Glutamatergic neuron (in vitro differentiated cells): ENCODE results near the gene KRTAP10-1. TPM values are rescaled to one million over a fixed set of nuclear protein-coding genes. Genes with fewer than 3 reads are reported as not detected.

Experiments used
- DNase-seq: peaks from one replicate; pipeline ENCODE4 v3.0.0; 2022
- H3K27ac Mint-ChIP-seq: one replicate; pipeline ENCODE4 v1.8.0; 2020; ENCODE audit warnings: mild to moderate bottlenecking, mixed read lengths, inconsistent platforms; ENCODE audit not compliant: unreplicated experiment
- H3K27me3 Mint-ChIP-seq: one replicate; pipeline ENCODE4 v1.8.0; 2020; ENCODE audit warnings: mild to moderate bottlenecking, moderate library complexity, mixed read lengths, inconsistent platforms; ENCODE audit not compliant: unreplicated experiment
- H3K36me3 Mint-ChIP-seq: one replicate; pipeline ENCODE4 v1.8.0; 2020; ENCODE audit warnings: mild to moderate bottlenecking, mixed read lengths, inconsistent platforms; ENCODE audit not compliant: unreplicated experiment
- H3K4me1 Mint-ChIP-seq: one replicate; pipeline ENCODE4 v1.8.0; 2020; ENCODE audit warnings: mild to moderate bottlenecking, low read depth, mixed read lengths, inconsistent platforms; ENCODE audit not compliant: unreplicated experiment
- H3K4me3 Mint-ChIP-seq: one replicate; pipeline ENCODE4 v1.8.0; 2020; ENCODE audit warnings: mild to moderate bottlenecking, mixed read lengths, inconsistent platforms; ENCODE audit not compliant: unreplicated experiment
- H3K9me3 Mint-ChIP-seq: one replicate; pipeline ENCODE4 v1.8.0; 2020; ENCODE audit warnings: mild to moderate bottlenecking, moderate library complexity, mixed read lengths, inconsistent platforms; ENCODE audit not compliant: unreplicated experiment
- total RNA-seq: library from RNA; stranded (reverse); fragmentation: NEBNext Ultra II Directional; extraction: Animal tissue kit (Norgen Biotek cat#: 25700); gene quantifications from one replicate; pipeline ENCODE4 v1.2.1, GENCODE V29; 2021; ENCODE audit not compliant: unreplicated experiment
- TF ChIP-seq, protein P1 (sequence below): fragments of 200-600 bp; sonication (generic); IDR thresholded peaks from one replicate; pipeline ENCODE4 v1.5.0; 2021; ENCODE audit not compliant: partially characterized antibody, unreplicated experiment

The KRTAP10-1 gene
- total RNA-seq, 1 donor from 2014 or later = not detected

DNA sequence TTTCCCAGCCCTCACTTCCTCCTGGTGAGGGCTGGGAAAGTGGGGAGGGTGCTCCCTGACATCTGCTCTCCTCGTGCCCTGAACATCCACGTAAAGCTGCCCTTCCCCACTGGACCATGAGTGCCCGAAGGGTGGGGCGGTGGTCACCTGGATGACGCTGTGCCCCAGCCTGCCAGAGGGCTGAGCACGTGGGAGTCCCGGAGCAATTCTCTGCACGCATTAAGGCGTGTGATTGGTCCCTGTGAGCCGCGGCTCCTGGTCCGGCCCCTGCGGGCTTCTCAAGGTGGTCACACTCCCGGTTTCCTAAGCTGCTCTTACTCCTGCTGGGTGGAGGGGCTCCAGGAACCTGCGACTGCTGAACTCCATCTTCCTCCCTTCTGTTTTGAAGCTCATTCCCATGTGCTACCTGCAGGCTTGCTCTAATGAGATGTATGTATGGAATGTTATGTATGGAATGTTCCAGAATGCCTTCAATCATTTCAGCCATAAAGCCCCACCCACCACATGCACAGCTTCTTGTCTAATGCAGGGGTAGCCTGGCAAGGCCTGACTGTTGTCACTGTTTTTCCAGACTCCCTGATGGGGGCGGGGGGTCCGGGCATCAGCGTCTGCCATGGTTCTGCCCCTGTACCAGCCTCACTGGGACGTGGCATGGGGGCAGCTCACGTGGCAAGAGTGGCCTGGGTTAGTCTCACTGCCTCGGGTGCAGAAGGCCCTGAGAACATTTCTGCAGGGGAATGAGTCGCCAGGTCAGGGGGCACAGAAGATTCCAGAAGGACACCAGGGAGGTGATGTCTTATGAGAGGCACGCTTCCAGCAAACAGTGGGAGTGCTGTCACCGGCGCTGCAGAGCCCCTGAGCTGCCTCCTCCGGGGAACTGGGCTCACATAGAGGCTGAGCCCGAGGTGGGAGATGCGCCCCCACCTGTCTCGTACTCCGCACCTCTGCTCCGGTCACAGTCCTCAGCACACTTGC, 19.4 kb downstream of the KRTAP10-1 start:
- Mint-ChIP-seq H3K9me3 (peaks cover 12% of the 10 kb centered on the region), H3K4me3 (no peak overlapping the region), H3K27me3 (peaks cover 4% of the 10 kb centered on the region), H3K4me1 (no peaks in the 10 kb centered on the region), H3K36me3 (peaks cover 4% of the 10 kb centered on the region), H3K27ac (no peak overlapping the region)
- peak; percentile 11 for DNase-seq
- TF ChIP-seq, protein P1, sequence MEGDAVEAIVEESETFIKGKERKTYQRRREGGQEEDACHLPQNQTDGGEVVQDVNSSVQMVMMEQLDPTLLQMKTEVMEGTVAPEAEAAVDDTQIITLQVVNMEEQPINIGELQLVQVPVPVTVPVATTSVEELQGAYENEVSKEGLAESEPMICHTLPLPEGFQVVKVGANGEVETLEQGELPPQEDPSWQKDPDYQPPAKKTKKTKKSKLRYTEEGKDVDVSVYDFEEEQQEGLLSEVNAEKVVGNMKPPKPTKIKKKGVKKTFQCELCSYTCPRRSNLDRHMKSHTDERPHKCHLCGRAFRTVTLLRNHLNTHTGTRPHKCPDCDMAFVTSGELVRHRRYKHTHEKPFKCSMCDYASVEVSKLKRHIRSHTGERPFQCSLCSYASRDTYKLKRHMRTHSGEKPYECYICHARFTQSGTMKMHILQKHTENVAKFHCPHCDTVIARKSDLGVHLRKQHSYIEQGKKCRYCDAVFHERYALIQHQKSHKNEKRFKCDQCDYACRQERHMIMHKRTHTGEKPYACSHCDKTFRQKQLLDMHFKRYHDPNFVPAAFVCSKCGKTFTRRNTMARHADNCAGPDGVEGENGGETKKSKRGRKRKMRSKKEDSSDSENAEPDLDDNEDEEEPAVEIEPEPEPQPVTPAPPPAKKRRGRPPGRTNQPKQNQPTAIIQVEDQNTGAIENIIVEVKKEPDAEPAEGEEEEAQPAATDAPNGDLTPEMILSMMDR = no peak

DNA sequence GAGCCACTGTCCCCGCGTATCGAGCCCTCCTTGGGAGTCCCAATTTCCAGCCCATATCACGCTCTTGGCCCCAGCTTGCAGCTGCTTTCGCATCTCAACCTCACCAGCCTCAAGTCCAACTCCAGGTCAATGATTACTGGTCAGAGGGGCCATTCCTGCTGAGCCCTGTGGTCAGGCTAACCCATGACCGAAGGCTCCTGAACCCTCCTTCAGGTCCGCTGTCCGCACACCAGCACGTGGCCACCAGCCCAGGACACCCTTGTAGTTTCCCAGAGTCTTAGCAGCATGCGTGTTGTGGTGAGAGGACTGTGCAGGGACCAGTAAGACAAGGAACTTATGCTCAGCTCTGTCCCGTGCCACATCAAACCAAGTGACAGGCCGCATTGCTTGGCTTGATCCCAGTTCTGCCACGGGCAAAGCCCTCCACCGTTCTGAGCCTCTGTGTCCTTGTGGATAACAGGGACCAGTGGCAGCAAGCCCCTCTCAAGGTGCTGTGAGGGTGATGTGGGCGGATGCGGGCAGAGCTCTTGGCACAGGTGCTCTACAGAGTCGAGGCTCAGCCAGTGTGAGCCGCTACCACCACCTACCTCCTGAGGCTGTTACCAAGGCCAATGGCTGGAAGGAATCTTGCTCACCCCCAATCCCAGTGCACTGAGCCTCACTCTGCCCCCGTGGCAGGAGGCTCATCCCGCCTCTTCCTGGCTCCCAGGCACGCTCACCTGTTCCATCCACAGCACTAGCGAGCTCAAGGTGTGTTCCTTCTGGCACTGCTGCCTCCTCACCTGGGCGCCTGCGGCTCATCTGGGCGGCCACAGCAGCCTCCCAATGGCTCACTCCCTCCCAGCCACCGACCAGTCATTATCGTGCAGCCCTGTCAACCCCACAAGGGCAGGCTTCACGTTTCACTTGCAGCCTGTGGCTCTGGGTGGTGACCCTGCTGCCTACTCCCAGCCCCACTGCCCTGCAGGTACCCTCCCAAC, 20.4 kb downstream of the KRTAP10-1 start:
- Mint-ChIP-seq H3K27ac (no peak overlapping the region), H3K4me3 (no peak overlapping the region)
- TF ChIP-seq, protein P1 = no peak

DNA sequence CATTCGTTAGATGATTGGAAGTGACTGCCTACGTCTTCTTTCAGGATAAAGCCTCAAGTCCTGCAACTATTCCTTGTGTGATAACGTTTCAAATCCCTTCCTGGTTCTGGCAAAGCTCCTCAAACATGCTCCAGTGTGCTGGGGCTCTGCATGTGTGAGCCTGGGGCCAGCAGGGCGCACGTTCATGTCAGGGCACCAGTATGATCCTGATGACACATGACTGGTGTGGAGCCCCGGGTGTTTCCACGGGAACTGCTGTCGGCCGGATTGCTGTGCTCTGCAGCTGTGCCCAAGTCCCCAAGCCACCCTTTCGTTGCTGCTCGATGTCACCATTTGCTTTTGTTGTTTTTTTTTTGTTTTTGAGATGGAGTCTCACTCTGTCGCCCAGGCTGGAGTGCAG, 21.3 kb downstream of the KRTAP10-1 start:
- peak; percentile 4 for DNase-seq
- H3K9me3 Mint-ChIP-seq = peaks cover 15% of the 10 kb centered on the region
- peaks cover 4% of the 10 kb centered on the region for H3K36me3 Mint-ChIP-seq
- peaks cover 4% of the 10 kb centered on the region for H3K27me3 Mint-ChIP-seq
- no peaks in the 10 kb centered on the region for H3K4me1 Mint-ChIP-seq
- H3K27ac Mint-ChIP-seq = no peak overlapping the region
- TF ChIP-seq, protein P1 = no peak
- no peak overlapping the region for H3K4me3 Mint-ChIP-seq

More for the DNA sequence above, 20.4 kb downstream of the KRTAP10-1 start:
- H3K9me3 Mint-ChIP-seq = peaks cover 15% of the 10 kb centered on the region
- peak; percentile 5 for DNase-seq
- peaks cover 4% of the 10 kb centered on the region for H3K27me3 Mint-ChIP-seq
- H3K36me3 Mint-ChIP-seq = peaks cover 4% of the 10 kb centered on the region
- no peaks in the 10 kb centered on the region for H3K4me1 Mint-ChIP-seq

DNA sequence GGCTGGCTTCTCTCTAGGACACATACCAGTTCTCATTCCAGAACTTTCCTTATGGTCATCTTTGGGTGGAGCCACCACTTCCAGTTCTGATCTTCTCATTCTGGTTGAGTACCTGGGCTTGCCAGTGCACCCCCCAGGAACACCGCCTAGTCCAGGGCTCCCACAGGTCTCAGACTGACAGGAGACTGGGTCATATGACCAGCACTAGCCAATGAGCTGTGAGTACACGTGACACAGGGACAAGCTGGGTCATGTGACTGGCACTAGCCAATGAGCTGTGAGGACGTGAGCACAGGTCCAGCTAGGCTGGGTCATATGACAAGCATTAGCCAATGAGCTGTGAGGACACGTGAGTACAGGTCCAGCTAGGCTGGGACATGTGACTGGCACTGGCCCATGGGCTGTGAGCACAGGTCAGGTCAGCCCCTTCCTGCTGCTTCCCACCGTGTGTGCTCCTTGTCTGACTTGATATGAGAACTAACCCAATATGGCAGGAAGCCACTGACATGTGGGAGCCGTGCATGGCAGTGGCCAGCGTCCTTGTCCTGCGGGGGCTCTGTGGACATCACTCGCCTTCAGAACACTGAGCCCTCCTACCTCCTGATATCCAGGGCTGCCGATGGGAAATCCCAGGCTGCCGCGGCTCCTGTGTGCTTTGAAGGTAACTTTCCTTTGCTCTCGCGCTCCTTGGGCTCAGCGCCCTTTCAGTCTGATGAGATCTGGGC, 22.7 kb downstream of the KRTAP10-1 start:
- DNase-seq = peak; percentile 7
- peaks cover 15% of the 10 kb centered on the region for H3K9me3 Mint-ChIP-seq
- peaks cover 4% of the 10 kb centered on the region for H3K36me3 Mint-ChIP-seq
- H3K4me1 Mint-ChIP-seq = no peaks in the 10 kb centered on the region
- H3K27me3 Mint-ChIP-seq = peaks cover 4% of the 10 kb centered on the region
- TF ChIP-seq, protein P1 = no peak
- no peak overlapping the region for H3K27ac Mint-ChIP-seq
- no peak overlapping the region for H3K4me3 Mint-ChIP-seq
